ENCODE results near the gene ZDHHC18. TPM values are rescaled to one million over a fixed set of nuclear protein-coding genes. Genes with fewer than 3 reads are reported as not detected.

ZDHHC18 gene
- total RNA-seq, 3 donors from 2014 or later: 12.3 to 35.4 (median 16.4) TPM

DNA sequence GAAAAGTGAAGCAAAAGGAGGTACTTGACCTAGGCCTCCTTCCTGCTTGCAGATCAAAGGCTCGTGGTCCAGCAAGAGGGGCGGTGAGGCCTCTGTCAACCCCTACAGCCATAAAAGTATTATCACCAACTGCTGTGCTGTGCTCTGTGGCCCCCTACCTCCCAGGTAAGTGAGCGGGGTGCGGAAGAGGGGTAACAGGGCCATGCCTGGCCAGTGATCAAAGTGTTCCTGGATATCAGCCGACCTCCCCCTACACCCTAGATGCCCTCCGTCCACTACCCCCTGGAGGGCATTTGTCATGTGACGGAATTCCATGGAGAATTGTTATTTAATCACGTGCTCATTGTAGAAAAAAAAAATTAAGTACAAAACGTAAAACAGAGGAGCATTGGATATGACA is 26.2 kb downstream of the ZDHHC18 start:
- intact Hi-C loops (cut with DNase I; ENCODE audit: low total_unique reads): no loop called here

DNA sequence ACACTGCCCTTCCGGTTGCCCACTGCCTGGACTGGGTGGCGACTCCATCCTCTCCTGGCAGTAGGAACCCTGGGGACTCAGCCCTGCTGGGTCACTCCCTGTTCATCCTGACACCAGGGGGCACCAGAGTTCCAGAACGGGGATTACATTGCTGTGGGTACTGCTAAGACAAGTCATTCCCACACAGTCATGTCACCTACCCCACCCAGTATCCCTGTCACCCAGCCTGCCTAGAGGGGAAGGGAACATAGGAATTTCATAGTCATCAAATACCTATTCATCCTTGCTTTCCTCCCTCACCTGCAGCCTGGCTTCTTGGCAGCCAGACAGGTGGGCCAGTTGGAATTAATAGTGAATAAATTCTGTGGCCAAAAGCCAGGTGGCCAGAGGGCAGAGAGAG is 26.7 kb downstream of the ZDHHC18 start:
- intact Hi-C loops (cut with DNase I; ENCODE audit: low total_unique reads): no loop called here
- peaks cover 6% of the 10 kb centered on the region for H3K36me3 ChIP-seq
- no peaks in the 10 kb centered on the region for H3K27me3 ChIP-seq
- TF ChIP-seq, protein P1, sequence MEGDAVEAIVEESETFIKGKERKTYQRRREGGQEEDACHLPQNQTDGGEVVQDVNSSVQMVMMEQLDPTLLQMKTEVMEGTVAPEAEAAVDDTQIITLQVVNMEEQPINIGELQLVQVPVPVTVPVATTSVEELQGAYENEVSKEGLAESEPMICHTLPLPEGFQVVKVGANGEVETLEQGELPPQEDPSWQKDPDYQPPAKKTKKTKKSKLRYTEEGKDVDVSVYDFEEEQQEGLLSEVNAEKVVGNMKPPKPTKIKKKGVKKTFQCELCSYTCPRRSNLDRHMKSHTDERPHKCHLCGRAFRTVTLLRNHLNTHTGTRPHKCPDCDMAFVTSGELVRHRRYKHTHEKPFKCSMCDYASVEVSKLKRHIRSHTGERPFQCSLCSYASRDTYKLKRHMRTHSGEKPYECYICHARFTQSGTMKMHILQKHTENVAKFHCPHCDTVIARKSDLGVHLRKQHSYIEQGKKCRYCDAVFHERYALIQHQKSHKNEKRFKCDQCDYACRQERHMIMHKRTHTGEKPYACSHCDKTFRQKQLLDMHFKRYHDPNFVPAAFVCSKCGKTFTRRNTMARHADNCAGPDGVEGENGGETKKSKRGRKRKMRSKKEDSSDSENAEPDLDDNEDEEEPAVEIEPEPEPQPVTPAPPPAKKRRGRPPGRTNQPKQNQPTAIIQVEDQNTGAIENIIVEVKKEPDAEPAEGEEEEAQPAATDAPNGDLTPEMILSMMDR (IDR thresholded peaks at IDR 0.05): peak; percentile 46 to 88 (median 73)
- no peak for TF ChIP-seq POLR2A (IDR thresholded peaks at IDR 0.05)
- H3K9me3 ChIP-seq: no peaks in the 10 kb centered on the region
- H3K4me3 ChIP-seq: no peak overlapping the region
- H3K4me1 ChIP-seq: no peaks in the 10 kb centered on the region
- peak; percentile 83 to 89 for DNase-seq (ENCODE audit: low spot score in 2 of 2)
- H3K27ac ChIP-seq: peak overlapping the region; percentile 3 to 29

More for the DNA sequence above, 26.2 kb downstream of the ZDHHC18 start:
- DNase-seq (ENCODE audit: low spot score in 2 of 2): no peak
- no peak overlapping the region for H3K4me3 ChIP-seq
- H3K9me3 ChIP-seq: no peaks in the 10 kb centered on the region
- H3K27me3 ChIP-seq: no peaks in the 10 kb centered on the region
- H3K36me3 ChIP-seq: peaks cover 6% of the 10 kb centered on the region
- peak overlapping the region in 1 of 2 donors; percentile 29 for H3K27ac ChIP-seq
- H3K4me1 ChIP-seq: no peaks in the 10 kb centered on the region
- no peak for TF ChIP-seq POLR2A (IDR thresholded peaks at IDR 0.05)
- TF ChIP-seq, protein P1 (IDR thresholded peaks at IDR 0.05): no peak
- TF ChIP-seq POLR2AphosphoS5 (IDR thresholded peaks at IDR 0.05): no peak

DNA sequence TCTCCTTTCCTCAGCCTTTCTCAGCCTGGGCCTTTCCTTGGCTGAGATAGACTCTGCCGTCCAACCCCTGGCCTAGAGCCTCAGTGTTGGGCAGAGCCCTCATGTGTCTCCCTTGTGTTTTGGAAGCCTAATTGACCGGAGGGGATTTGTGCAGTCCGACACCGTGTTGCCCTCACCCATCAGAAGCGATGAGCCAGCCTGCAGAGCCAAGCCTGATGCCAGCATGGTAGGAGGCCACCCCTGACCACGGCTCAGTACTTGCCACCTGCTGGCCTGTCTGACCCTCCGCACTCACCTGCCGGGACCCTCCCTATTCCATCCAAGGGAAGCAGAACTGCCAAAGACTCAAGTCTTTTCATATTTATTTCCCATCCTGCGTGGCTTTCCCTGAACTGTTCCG is 27.1 kb downstream of the ZDHHC18 start:
- TF ChIP-seq POLR2A (IDR thresholded peaks at IDR 0.05): no peak
- TF ChIP-seq, protein P1 (IDR thresholded peaks at IDR 0.05): no peak
- no peak for TF ChIP-seq POLR2AphosphoS5 (IDR thresholded peaks at IDR 0.05)
- Histone ChIP-seq H3K27me3 (no peaks in the 10 kb centered on the region), H3K36me3 (peaks cover 6% of the 10 kb centered on the region), H3K4me1 (no peaks in the 10 kb centered on the region), H3K27ac (peak overlapping the region; percentile 3 to 29), H3K4me3 (no peak overlapping the region), H3K9me3 (no peaks in the 10 kb centered on the region)
- no peak for DNase-seq (ENCODE audit: low spot score in 2 of 2)
- intact Hi-C loops (cut with DNase I; ENCODE audit: low total_unique reads): no loop called here

DNA sequence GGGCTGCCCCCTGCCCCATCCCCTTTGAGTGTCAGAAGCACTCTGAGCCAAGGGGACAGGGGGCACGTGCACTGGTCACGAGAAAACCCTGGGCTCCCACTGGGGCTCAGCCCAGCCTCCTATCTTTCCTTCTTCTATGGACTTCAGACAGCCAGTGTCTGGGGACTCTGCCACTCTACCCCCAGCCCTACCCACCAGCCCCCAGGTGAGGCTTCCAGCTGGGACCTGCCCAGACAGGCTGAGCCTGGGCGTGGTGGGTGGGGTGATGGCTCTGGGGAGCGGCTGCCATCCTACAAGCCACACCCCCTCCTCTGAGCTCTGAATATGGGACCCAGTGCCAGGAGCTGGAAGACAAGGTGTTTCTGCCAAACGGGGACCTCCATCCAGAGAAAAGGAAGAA is 28.4 kb downstream of the ZDHHC18 start:
- no peak overlapping the region for H3K27ac ChIP-seq
- no peaks in the 10 kb centered on the region for H3K9me3 ChIP-seq
- no peaks in the 10 kb centered on the region for H3K4me1 ChIP-seq
- no peak for TF ChIP-seq POLR2AphosphoS5 (IDR thresholded peaks at IDR 0.05)
- TF ChIP-seq, protein P1 (IDR thresholded peaks at IDR 0.05): no peak
- no peak for TF ChIP-seq POLR2A (IDR thresholded peaks at IDR 0.05)
- H3K27me3 ChIP-seq: no peaks in the 10 kb centered on the region
- no peak for DNase-seq (ENCODE audit: low spot score in 2 of 2)
- intact Hi-C loops (cut with DNase I; ENCODE audit: low total_unique reads): no loop called here
- peaks cover 6% of the 10 kb centered on the region for H3K36me3 ChIP-seq
- no peak overlapping the region for H3K4me3 ChIP-seq

DNA sequence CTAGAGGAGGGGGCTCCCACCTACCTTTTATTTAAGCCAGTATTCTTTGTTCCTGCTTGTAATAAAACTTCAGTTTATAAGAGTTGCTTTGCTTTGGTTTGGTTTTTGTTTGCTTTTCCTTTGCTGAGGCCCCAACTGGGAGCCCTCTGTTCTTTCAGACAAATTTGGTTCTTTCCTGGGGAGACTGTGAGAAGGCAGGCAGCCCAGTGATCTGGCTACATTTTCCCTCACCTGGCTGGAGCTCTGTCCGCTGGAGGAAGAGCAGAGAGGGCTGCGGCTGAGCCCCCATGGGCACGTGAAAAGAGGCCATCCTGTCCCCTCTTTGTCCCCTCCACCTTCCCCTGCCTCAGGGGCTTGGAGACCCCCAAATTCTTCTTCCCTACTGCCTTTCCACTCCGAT is 29.1 kb downstream of the ZDHHC18 start:
- no peak for DNase-seq (ENCODE audit: low spot score in 2 of 2)
- TF ChIP-seq POLR2AphosphoS5 (IDR thresholded peaks at IDR 0.05): no peak
- TF ChIP-seq, protein P1 (IDR thresholded peaks at IDR 0.05): no peak
- TF ChIP-seq POLR2A (IDR thresholded peaks at IDR 0.05): no peak
- no peak overlapping the region for H3K27ac ChIP-seq
- intact Hi-C loops (cut with DNase I; ENCODE audit: low total_unique reads): no loop called here
- peaks cover 6% of the 10 kb centered on the region for H3K36me3 ChIP-seq
- no peaks in the 10 kb centered on the region for H3K27me3 ChIP-seq
- H3K9me3 ChIP-seq: no peaks in the 10 kb centered on the region
- H3K4me3 ChIP-seq: no peak overlapping the region
- no peaks in the 10 kb centered on the region for H3K4me1 ChIP-seq

Measured in breast epithelium (tissue), 4 donors.